ENCODE measurements around the gene PAX7.

- TF ChIP-seq, protein P1, sequence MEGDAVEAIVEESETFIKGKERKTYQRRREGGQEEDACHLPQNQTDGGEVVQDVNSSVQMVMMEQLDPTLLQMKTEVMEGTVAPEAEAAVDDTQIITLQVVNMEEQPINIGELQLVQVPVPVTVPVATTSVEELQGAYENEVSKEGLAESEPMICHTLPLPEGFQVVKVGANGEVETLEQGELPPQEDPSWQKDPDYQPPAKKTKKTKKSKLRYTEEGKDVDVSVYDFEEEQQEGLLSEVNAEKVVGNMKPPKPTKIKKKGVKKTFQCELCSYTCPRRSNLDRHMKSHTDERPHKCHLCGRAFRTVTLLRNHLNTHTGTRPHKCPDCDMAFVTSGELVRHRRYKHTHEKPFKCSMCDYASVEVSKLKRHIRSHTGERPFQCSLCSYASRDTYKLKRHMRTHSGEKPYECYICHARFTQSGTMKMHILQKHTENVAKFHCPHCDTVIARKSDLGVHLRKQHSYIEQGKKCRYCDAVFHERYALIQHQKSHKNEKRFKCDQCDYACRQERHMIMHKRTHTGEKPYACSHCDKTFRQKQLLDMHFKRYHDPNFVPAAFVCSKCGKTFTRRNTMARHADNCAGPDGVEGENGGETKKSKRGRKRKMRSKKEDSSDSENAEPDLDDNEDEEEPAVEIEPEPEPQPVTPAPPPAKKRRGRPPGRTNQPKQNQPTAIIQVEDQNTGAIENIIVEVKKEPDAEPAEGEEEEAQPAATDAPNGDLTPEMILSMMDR (IDR thresholded peaks at IDR 0.05), result no peak
- no peak for TF ChIP-seq POLR2A (IDR thresholded peaks at IDR 0.05)
These were observed 153.2 kb downstream of the PAX7 start for GRCh38 chr1:18783705-18784481.

Measured in heart left ventricle (tissue), 13 donors.